ENCODE data around the gene DECR2.
"Not testable (repeated sequence)": the region's sequence is repeated elsewhere in the genome, so short reads cannot be mapped to it uniquely, and the experiment has no call there.

The DECR2 gene

DNA sequence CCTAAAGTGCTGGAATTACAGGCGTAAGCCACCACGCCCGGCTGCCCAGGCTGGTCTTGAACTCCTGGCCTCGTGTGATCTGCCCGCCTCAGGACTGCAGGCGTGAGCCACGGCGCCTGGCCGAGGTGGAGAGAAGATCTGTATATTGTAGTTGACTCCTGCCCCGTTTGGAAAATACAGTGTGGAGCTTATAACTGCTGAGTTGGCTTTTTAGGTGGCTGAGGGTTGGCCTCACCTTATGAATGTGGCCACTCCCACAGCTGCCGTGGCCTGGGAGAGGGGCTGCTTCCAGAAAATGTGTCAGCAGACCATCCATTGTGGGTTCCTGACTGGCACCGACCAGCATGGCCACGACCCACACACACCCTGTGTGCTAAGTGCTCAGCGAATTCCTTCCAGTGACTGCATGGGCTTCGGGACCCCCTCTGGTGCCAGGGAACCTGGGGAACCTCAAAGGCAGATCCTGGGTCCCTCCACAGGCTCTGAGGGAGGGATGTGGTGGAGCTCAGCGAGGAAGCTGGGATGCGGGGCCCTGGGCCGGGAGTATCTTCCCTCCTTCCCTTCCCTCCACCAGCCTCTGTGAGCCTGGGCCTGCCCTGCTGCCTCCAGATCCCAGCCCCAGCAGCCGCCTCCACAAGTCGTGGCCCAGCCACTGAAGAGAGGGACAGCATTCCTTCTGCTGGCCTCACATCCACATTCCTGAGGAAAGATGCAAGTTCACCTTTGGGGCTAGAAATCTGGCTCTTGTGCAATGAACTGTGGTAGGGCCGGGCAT is 12.9 kb downstream of the DECR2 start:
- TF ChIP-seq ISL1 (CRISPR knock-in tag; IDR thresholded peaks at IDR 0.05) (no peak), SNAI2 (CRISPR knock-in tag; IDR thresholded peaks at IDR 0.05) (no peak), TCF4 (CRISPR knock-in tag; IDR thresholded peaks at IDR 0.05; ENCODE audit: borderline replicate concordance) (no peak), ZFP30 (CRISPR knock-in tag; IDR thresholded peaks at IDR 0.05) (no peak), ZC3H10 (CRISPR knock-in tag; IDR thresholded peaks at IDR 0.05) (no peak), ZNF8 (CRISPR knock-in tag; IDR thresholded peaks at IDR 0.05) (no peak), RARB (CRISPR knock-in tag; IDR thresholded peaks at IDR 0.05) (no peak), CSDC2 (CRISPR knock-in tag; IDR thresholded peaks at IDR 0.05) (no peak)
- TF ChIP-seq, protein P1, sequence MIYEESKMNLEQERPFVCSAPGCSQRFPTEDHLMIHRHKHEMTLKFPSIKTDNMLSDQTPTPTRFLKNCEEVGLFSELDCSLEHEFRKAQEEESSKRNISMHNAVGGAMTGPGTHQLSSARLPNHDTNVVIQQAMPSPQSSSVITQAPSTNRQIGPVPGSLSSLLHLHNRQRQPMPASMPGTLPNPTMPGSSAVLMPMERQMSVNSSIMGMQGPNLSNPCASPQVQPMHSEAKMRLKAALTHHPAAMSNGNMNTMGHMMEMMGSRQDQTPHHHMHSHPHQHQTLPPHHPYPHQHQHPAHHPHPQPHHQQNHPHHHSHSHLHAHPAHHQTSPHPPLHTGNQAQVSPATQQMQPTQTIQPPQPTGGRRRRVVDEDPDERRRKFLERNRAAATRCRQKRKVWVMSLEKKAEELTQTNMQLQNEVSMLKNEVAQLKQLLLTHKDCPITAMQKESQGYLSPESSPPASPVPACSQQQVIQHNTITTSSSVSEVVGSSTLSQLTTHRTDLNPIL (CRISPR knock-in tag; IDR thresholded peaks at IDR 0.05; ENCODE audit: low read depth), result no peak
- TF ChIP-seq, protein P2, sequence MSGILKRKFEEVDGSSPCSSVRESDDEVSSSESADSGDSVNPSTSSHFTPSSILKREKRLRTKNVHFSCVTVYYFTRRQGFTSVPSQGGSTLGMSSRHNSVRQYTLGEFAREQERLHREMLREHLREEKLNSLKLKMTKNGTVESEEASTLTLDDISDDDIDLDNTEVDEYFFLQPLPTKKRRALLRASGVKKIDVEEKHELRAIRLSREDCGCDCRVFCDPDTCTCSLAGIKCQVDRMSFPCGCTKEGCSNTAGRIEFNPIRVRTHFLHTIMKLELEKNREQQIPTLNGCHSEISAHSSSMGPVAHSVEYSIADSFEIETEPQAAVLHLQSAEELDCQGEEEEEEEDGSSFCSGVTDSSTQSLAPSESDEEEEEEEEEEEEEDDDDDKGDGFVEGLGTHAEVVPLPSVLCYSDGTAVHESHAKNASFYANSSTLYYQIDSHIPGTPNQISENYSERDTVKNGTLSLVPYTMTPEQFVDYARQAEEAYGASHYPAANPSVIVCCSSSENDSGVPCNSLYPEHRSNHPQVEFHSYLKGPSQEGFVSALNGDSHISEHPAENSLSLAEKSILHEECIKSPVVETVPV (CRISPR knock-in tag; IDR thresholded peaks at IDR 0.05), result no peak
- ATAC-seq, result peak; percentile 27; the same call in 2 of the 3 replicates

DNA sequence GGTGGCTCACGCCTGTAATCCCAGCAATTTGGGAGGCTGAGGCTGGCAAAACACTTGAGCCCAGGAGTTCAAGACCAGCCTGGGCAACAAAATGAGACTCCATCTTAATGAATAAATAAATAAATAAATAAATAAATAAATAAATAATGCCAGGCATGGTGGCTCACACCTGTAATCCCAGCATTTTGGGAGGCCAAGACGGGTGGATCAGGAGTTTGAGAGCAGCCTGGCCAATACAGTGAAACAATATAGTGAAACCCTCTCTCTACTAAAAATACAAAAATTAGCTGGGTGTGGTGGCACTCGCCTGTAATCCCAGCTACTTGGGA is 13.4 kb downstream of the DECR2 start:
- not testable (repeated sequence) for ATAC-seq

DNA sequence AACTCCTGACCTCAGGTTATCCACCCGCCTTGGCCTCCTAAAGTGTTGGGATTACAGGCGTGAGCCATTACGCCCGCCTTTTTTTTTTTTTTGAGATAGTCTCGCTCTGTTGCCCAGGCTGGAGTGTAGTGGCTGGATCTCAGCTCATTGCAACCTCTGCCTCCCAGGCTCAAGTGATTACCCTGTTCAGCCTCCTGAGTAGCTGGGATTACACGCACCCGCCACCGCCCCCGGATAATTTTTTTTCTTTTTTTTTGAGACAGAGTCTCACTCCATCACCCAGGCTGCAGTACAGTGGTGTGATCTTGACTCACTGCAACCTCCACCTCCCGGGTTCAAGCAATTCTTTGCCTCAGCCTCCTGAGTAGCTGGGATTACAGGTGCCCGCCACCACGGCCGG is 20.5 kb downstream of the DECR2 start:
- not testable (repeated sequence) for ATAC-seq

DNA sequence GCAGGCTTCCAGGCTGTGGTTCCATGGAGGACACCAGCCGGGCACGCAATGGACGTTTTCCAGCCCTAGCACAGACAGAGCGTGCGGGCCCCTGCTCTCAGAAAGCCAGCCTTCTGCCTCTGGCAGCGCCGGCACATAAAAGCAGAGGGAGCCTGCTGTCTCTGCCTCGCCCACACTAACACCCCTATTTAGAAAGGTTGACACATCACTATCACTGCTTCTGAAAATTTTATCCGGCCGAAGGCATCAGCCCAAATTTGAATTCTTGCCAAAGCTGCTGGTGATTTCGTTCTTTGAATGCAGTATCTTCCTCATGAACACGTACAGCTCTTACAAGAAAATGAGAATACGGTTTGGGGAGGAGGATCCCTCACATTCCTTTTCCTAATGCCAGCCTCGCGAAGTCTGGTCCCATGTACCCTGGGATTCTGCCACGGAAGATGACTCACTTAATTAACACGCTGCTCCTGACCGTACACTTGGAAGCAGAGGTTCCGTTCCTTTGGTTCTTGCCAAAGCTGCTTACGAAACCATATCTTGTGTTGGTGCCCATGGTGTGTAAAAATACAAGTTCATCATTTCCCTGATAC is 22.4 kb downstream of the DECR2 start:
- ATAC-seq, result peak; percentile 81
- TF ChIP-seq CSDC2 (CRISPR knock-in tag; IDR thresholded peaks at IDR 0.05) (no peak), BACH2 (CRISPR knock-in tag; IDR thresholded peaks at IDR 0.05; ENCODE audit: borderline replicate concordance) (no peak), TCF4 (CRISPR knock-in tag; IDR thresholded peaks at IDR 0.05; ENCODE audit: borderline replicate concordance) (no peak), PPARA (CRISPR knock-in tag; IDR thresholded peaks at IDR 0.05; ENCODE audit: borderline replicate concordance) (no peak), ZC3H10 (CRISPR knock-in tag; IDR thresholded peaks at IDR 0.05) (no peak), ZNF70 (CRISPR knock-in tag; IDR thresholded peaks at IDR 0.05) (no peak), GLIS3 (CRISPR knock-in tag; IDR thresholded peaks at IDR 0.05) (no peak), OSR1 (CRISPR knock-in tag; IDR thresholded peaks at IDR 0.05) (no peak), ZFP3 (CRISPR knock-in tag; IDR thresholded peaks at IDR 0.05) (no peak), TOX (CRISPR knock-in tag; IDR thresholded peaks at IDR 0.05; ENCODE audit: borderline replicate concordance) (no peak), ARNTL (CRISPR knock-in tag; IDR thresholded peaks at IDR 0.05; ENCODE audit: borderline replicate concordance, low read depth) (no peak)
- TF ChIP-seq, protein P3, sequence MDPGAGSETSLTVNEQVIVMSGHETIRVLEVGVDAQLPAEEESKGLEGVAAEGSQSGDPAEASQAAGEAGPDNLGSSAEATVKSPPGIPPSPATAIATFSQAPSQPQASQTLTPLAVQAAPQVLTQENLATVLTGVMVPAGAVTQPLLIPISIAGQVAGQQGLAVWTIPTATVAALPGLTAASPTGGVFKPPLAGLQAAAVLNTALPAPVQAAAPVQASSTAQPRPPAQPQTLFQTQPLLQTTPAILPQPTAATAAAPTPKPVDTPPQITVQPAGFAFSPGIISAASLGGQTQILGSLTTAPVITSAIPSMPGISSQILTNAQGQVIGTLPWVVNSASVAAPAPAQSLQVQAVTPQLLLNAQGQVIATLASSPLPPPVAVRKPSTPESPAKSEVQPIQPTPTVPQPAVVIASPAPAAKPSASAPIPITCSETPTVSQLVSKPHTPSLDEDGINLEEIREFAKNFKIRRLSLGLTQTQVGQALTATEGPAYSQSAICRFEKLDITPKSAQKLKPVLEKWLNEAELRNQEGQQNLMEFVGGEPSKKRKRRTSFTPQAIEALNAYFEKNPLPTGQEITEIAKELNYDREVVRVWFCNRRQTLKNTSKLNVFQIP (CRISPR knock-in tag; IDR thresholded peaks at IDR 0.05; ENCODE audit: borderline replicate concordance, low read depth), result no peak

DNA sequence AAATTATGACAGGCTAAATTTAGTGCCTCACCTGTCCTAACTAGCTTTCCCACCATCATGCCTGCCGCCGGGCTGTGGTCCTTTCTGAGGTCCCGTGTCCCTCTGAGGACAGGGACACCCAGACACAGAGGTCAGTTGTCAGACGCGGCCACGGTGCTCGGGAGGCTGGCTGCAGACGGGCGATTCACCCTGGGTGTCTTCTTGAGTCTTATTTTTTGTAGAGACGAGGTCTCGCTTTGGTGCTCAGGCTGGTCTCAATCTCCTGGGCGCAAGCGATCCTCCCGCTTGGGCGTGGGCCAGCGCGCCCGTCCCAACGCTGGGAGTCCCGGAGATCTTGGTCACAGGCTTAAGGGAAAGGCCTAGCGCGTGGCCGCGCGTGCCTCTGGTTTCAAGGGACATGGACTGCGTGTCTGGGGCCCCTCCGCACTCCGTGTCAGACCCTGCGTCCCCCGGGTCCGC is 23.0 kb downstream of the DECR2 start:
- peak; percentile 53 for ATAC-seq
- TF ChIP-seq ARNTL (CRISPR knock-in tag; IDR thresholded peaks at IDR 0.05; ENCODE audit: borderline replicate concordance, low read depth) (no peak), TCF4 (CRISPR knock-in tag; IDR thresholded peaks at IDR 0.05; ENCODE audit: borderline replicate concordance) (no peak), ZFP30 (CRISPR knock-in tag; IDR thresholded peaks at IDR 0.05) (no peak), SNAI2 (CRISPR knock-in tag; IDR thresholded peaks at IDR 0.05) (no peak), ESRRG (CRISPR knock-in tag; IDR thresholded peaks at IDR 0.05) (no peak), PPARA (CRISPR knock-in tag; IDR thresholded peaks at IDR 0.05; ENCODE audit: borderline replicate concordance) (no peak), ZFP3 (CRISPR knock-in tag; IDR thresholded peaks at IDR 0.05) (no peak), CSDC2 (CRISPR knock-in tag; IDR thresholded peaks at IDR 0.05) (no peak), ZNF70 (CRISPR knock-in tag; IDR thresholded peaks at IDR 0.05) (no peak)

Data from SK-N-SH treated with all-trans-retinoic acid at 6 μM for 48 hours (cell line).